Measurements from ENCODE around the gene MEF2C. TPM values are rescaled to one million over a fixed set of nuclear protein-coding genes. Genes with fewer than 3 reads are reported as not detected.

Gene MEF2C
- total and polyA plus RNA-seq, 2 experiments from 2014 or later, result 0.97 to 1.6 TPM

GRCh38 chr5:88878976-88879375 is 4.0 kb downstream of the MEF2C start (continued):
- no peak for TF ChIP-seq ZNF462 (CRISPR knock-in tag; IDR thresholded peaks at IDR 0.05)

GRCh38 chr5:88877826-88878225 is 5.2 kb downstream of the MEF2C start:
- Histone ChIP-seq H3K9me2 (ENCODE audit: insufficient read depth) (no peaks in the 10 kb centered on the region), H3K4me2 (no peak overlapping the region), H2AFZ (no peak overlapping the region), H4K20me1 (replicated peaks; ENCODE audit: insufficient read depth) (no peaks in the 10 kb centered on the region), H3K27me3 (ENCODE audit: insufficient read depth) (peaks cover 20% of the 10 kb centered on the region), H3K79me2 (replicated peaks; ENCODE audit: insufficient read depth) (no peaks in the 10 kb centered on the region), H3K36me3 (ENCODE audit: insufficient read depth) (no peaks in the 10 kb centered on the region), H3K4me1 (ENCODE audit: insufficient read depth) (peaks cover 7% of the 10 kb centered on the region; the same call in 1 of the 2 replicates), H3K27ac (ENCODE audit: low read depth) (no peak overlapping the region), H3K4me3 (no peak overlapping the region), H3F3A (replicated peaks; ENCODE audit: low read depth) (no peaks in the 10 kb centered on the region)
- peaks cover 14% of the 10 kb centered on the region; the same call in 2 of the 3 replicates for H3K4me1 Mint-ChIP-seq
- no peaks in the 10 kb centered on the region for H3K36me3 Mint-ChIP-seq (ENCODE audit: low read depth)
- no peak overlapping the region for H3K4me3 Mint-ChIP-seq
- no peaks in the 10 kb centered on the region for H3K9me3 Mint-ChIP-seq
- DNase-seq (ENCODE audit: low spot score), result no peak
- no peak for ATAC-seq
- no peak for TF ChIP-seq ZNF114 (CRISPR knock-in tag; IDR thresholded peaks at IDR 0.05)
- no peak for TF ChIP-seq POLR2AphosphoS5 (IDR thresholded peaks at IDR 0.05; ENCODE audit: low read depth)
- no peak for TF ChIP-seq REST (IDR thresholded peaks at IDR 0.05; ENCODE audit: unreplicated experiment)
- no peak for TF ChIP-seq STAT1 (IDR thresholded peaks at IDR 0.05; ENCODE audit: unreplicated experiment)
- TF ChIP-seq EZH2 (IDR thresholded peaks at IDR 0.05; ENCODE audit: low read depth, unreplicated experiment), result no peak
- no peak for TF ChIP-seq CREB1 (CRISPR knock-in tag; IDR thresholded peaks at IDR 0.05; ENCODE audit: low read depth)
- TF ChIP-seq EZH2phosphoT487 (IDR thresholded peaks at IDR 0.05; ENCODE audit: unreplicated experiment), result no peak
- no peak for TF ChIP-seq NANOG (IDR thresholded peaks at IDR 0.05; ENCODE audit: borderline replicate concordance)
- no peak for TF ChIP-seq JUNB (IDR thresholded peaks at IDR 0.05; ENCODE audit: unreplicated experiment)
- TF ChIP-seq ETS1 (IDR thresholded peaks at IDR 0.05), result no peak
- no peak for TF ChIP-seq ZNF331 (CRISPR knock-in tag; IDR thresholded peaks at IDR 0.05; ENCODE audit: low read depth)
- H3K27me3 Mint-ChIP-seq (ENCODE audit: insufficient read depth, low read depth, poor library complexity), result peaks cover 8% of the 10 kb centered on the region
- no peak overlapping the region for H3K27ac Mint-ChIP-seq
